HG02763 (cell line): ENCODE results near the gene TBX2.

ENCODE experiments used
- ATAC-seq: cut with Tn5 transposase; IDR thresholded peaks from one replicate; pipeline ENCODE4 v1.9.1; 2021; ENCODE audit warnings: mild to moderate bottlenecking, moderate library complexity; ENCODE audit not compliant: unreplicated experiment

Gene TBX2

GRCh38 chr17:61385577-61386236, 13.9 kb upstream of the TBX2 start:
- ATAC-seq: no peak

DNA sequence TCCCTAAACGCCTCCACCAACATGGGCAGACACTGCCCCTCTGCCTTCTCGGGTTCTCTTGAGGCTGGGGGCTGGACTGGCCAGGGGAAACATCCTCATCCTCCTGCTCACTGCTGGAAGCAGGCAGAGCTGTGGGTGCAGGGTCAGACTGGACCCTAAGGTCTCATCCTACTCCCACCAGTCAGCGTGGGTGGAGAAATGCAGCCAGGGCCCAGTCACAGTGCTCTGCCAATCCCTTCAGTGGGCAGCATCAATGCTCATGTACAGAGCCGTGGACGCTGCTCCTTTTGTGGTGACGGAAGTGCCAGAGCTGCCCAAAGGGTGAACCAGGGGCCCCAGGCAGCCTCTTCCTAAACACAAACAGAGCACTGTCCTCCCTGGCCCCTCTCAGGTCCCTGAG, 13.4 kb upstream of the TBX2 start:
- ATAC-seq: no peak

DNA sequence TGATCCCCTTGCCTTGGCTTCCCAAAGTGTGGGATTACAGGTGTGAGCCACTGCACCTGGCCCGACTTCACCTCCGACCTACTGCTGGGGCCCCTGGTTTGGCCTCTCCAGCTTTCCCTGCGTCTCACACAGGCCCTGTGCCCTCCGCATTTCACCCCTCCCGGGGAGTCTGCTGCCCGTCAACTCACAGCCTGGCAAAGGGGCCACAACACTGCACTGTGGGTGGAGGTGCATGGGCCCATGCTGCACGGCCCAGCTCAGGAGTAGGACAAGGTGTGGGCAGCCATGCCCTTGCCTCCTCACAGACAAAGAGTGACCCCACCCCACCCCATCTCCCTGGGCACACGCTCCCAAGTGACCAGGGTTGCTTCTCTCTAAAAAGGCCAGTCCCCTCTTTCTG, 12.6 kb upstream of the TBX2 start:
- no peak for ATAC-seq

DNA sequence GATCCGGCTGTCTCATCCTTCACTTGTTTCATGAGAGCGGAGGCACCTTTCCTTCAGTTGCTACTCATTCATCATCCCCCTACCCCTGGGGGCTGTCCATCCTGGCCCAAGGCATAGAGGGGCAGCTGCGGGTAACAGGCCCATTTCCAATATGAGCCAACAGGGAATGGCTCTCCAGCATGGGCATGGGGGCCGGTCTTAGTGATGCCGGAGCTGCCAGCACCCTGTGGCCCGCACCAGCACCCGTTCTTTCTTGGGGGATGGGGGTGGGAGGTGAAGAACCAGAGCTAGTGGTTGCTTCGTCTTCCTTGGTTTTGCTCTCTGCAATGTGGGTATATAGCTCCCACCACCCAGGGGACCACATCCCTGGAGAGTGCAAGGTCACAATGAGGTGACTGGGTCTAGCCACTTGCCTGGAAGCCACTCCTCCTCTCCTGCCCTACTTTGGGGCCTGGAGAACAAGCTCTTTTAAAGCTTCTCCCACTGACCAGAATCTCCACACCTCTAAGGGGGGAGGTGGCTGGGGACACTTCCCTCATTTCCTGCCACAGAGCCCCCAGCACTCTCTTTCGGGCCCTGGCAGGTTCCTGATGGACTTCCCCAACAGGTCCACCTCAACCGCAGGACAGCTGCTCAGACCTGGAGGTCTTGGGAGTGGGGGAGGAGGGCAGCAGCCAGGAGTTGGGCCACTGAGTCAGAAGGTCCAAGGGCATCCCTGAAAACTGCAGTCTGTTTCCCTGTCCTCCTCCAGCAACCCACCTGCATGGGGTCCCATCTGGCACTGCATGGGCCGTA, 11.9 kb upstream of the TBX2 start:
- no peak for ATAC-seq

- ATAC-seq: no peak
Measured at GRCh38 chr17:61388561-61389356, 10.9 kb upstream of the TBX2 start.

- no peak for ATAC-seq
Measured at GRCh38 chr17:61389670-61390478, 9.8 kb upstream of the TBX2 start.

- ATAC-seq: no peak
Measured at GRCh38 chr17:61390479-61390791, 9.2 kb upstream of the TBX2 start.

DNA sequence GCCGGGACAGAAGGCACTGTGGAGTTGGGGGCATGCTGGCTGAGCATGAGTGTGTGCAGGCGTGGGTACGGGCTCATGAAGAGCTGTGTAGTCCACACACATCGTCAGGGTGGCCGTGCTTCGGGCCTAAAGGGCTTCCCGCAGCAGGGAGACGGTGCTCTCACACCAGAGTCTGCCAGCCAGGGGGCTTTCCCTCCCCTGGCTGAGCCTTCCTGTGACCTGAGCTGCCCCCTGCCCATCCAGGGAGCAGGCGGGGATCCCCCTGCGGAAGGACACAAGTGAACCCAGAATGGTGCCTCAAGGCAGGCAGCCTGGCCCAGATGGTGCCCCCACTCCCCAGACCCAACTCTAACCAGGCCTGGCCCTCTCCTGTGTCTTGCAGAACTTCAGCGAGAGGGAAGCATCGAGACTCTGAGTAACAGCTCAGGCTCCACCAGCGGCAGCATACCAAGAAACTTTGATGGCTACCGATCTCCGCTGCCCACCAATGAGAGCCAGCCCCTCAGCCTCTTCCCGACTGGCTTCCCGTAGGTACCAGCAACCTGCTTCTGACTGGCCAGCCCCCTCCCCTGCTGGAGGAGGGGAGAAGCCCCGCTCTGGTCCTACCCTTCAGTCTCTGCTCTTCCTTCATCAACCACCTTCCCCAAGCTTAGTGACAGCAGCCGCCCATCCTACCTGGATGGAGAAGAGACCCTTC, 7.9 kb upstream of the TBX2 start:
- ATAC-seq: no peak

GRCh38 chr17:61392679-61393078, 7.0 kb upstream of the TBX2 start:
- ATAC-seq: no peak

GRCh38 chr17:61393550-61393903, 6.1 kb upstream of the TBX2 start:
- ATAC-seq: no peak

- ATAC-seq: no peak
Measured at GRCh38 chr17:61393904-61394629, 5.6 kb upstream of the TBX2 start.

- no peak for ATAC-seq
Measured at GRCh38 chr17:61394630-61395408, 4.8 kb upstream of the TBX2 start.

GRCh38 chr17:61395409-61395982, 4.1 kb upstream of the TBX2 start:
- no peak for ATAC-seq

DNA sequence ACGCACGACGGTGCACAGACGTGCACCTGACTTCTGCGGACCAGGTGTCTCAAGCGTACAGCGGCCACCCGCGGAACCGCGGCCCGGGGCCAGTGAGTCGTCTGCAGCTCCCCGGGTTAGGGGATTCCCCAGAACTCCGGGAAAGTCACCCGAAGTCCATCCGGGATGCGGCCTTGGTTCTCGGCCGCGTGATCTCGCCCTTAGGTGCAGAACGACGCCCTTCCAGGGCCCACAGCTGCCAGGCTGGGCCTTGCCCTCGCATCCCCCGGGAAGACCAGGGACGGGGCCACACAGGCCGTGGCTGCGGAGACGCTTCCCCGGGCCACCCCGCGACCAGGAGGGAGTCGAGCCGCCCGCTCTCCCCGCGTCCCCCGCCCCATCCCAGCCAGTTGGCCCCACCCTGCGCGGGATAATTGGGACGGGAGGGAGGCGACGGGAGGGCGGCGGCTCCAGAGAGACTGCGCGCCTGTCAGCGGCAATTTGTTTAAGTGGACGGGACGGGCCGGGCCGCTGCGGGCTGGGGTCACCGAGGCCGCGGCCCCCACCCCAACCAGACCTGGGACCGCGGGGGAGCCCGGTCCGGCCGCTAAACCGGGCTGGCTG, 3.6 kb upstream of the TBX2 start:
- ATAC-seq: no peak

GRCh38 chr17:61396586-61397085, 3.0 kb upstream of the TBX2 start:
- no peak for ATAC-seq

DNA sequence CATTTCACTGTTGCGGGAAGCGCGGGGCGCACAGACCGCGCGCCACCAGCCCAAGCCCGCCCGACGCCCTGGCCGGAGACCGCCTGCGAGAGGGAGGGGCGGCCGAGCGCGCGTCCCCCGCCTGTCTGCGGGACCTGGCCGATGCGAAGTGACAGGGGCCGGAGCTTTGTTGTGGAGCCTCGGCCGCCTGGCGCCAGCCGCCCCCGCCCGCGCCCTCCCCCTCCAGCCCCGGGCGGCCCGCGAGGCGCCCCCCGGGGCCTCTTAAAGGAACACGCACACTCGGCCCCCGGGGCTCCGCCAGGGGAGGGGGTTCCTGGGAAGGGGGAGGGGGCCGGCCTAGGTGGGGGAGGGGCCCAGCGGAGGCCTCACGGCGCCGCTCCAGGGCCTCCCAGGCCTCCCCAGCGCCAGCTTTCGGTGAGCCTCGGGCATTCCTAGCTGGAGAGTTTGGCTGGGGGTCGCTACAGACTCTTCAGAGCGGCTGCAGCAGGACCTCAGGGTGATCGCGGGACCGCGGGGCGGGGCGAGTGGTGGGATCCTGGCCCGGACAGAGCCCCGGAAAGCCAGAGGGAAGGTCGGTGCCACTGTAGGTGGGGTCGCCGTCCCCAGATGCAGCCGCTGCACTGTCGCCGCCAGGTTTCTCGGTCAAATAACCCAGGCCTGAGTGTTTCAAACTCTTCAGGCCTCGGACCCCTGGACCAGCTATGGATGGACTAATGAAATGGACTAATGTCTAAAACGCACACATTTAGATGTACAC, 2.4 kb upstream of the TBX2 start:
- ATAC-seq: no peak

GRCh38 chr17:61398721-61399130, 917 bp upstream of the TBX2 start:
- no peak for ATAC-seq
